Stimulated activated naive CD4-positive, alpha-beta T cell treated with Interleukin-2 at 50 U/mL for 16 hours (primary cell): Measurements from ENCODE around the gene MRFAP1L1.
A peak's percentile ranks its signal among the peaks of the same experiment; 100 is the strongest.

Experiments
- DNase-seq: peaks from one replicate; lab custom pipeline; 2025; lab: John Stamatoyannopoulos, UW

The MRFAP1L1 gene

GRCh38 chr4:6660430-6660829 is 49.2 kb downstream of the MRFAP1L1 start:
- no peak for DNase-seq

- DNase-seq = no peak
Measured at GRCh38 chr4:6659897-6660296, 49.8 kb downstream of the MRFAP1L1 start.

- peak; percentile 57 for DNase-seq
Measured at GRCh38 chr4:6658597-6659075, 51.0 kb downstream of the MRFAP1L1 start.

GRCh38 chr4:6658209-6658595 is 51.5 kb downstream of the MRFAP1L1 start:
- DNase-seq = no peak
